ENCODE data around the gene PRLH. TPM values are rescaled to one million over a fixed set of nuclear protein-coding genes. Genes with fewer than 3 reads are reported as not detected.

The PRLH gene
- total RNA-seq, 6 experiments from 2014 or later = not detected

DNA sequence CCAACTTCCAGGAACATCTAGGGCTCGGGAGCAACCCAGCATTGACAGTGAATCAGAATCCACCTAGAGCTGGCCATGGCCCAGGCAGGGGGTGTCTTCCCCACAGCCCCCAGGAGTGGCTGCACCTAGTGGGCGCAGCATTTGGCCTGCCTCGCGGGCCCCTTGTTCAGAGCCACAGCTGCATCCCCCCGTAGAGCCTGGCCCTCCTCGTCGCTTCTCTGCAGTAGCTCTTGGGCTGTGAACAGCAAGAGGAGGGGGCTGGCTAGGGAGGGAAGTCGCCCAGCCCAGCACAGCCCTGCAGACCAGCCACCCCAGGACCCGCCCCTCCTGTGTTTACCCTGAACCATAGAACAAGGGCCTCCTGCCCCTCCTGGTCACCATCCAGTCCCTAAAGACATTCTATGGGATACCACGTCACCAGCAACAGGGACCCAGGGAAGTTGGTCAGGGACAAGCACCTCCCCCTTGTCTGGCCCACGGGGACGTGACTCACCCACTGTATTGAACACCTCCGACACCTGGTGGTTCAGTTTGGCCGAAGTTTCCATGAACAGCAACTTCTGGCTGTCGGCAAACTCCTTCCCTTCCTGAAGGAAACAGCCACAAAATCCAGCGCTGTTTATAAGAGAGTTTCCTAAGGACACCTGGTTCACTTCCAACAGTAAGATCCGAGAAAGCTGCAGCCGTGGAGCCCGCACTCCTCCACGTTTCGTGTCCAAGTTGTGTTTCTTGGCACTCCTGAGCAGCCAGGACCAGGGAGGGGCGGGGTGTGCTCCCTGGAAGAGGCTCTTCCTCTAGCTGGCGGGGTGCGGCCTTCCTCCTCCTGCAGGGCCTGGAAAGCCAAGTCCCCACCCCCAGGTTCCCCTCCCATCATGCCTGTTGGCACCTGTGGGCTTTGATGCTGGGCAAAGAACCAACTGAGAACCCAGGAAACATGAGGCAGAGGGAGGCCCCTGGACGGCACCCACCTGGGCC is 8.8 kb downstream of the PRLH start:
- Mint-ChIP-seq H3K9me3 (no peaks in the 10 kb centered on the region), H3K27ac (no peak overlapping the region), H3K36me3 (ENCODE audit: low read depth) (no peaks in the 10 kb centered on the region), H3K27me3 (ENCODE audit: insufficient read depth) (peaks cover 8% of the 10 kb centered on the region), H3K4me1 (ENCODE audit: low read depth) (peaks cover 13% of the 10 kb centered on the region), H3K4me3 (no peak overlapping the region)
- TF ChIP-seq, protein P1, sequence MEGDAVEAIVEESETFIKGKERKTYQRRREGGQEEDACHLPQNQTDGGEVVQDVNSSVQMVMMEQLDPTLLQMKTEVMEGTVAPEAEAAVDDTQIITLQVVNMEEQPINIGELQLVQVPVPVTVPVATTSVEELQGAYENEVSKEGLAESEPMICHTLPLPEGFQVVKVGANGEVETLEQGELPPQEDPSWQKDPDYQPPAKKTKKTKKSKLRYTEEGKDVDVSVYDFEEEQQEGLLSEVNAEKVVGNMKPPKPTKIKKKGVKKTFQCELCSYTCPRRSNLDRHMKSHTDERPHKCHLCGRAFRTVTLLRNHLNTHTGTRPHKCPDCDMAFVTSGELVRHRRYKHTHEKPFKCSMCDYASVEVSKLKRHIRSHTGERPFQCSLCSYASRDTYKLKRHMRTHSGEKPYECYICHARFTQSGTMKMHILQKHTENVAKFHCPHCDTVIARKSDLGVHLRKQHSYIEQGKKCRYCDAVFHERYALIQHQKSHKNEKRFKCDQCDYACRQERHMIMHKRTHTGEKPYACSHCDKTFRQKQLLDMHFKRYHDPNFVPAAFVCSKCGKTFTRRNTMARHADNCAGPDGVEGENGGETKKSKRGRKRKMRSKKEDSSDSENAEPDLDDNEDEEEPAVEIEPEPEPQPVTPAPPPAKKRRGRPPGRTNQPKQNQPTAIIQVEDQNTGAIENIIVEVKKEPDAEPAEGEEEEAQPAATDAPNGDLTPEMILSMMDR (IDR thresholded peaks at IDR 0.05) = no peak
- no peak for DNase-seq

DNA sequence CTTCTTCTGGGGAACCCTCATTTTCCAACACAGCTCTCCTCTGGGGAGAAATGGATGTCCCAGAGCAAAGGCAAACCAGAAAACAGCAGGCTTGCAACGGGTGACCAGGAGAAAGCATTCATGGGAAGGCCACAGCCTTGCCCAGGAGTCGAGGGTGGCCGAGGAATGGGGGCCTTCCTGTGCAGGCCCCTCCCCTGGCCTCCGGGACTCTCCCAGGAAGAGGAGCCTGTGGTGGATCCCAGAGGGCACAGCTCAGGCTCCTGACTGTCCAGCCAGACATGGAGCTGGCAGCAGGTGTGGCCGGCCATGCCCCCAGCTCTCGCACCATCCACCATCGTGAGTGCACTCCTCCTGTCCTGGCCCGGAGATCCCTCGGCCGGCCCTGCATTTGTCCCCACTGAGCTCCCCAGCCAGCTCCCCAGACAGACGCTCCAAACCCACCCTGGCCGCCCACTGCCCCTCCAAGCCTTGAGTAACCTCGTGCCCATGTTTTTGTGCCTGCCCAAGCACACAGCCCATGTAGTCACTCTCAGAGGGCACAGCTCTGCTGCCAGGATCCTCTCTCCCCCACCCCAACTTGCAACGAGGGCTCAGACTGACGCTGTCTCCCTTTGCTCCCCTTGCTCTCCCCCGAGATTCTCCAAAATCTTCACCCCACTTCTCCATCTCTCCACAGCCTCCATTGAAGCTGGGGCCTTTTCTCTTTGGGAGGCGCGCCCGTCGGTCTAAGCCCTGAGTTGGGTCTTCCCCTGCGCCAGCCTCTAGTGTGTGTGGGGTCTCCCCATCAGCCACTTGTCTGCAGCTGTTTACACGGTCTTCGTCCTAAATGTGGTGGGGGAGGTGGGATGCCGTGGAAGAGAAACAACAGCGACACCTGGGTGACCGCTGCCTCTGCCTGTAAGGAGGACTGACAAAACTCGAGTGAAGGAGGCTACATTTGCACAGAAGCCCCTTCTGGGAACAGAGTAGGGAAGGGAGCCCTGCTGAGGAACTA is 9.8 kb downstream of the PRLH start:
- Mint-ChIP-seq H3K27ac (no peak overlapping the region), H3K36me3 (ENCODE audit: low read depth) (no peaks in the 10 kb centered on the region), H3K27me3 (ENCODE audit: insufficient read depth) (peaks cover 8% of the 10 kb centered on the region), H3K4me1 (ENCODE audit: low read depth) (peaks cover 13% of the 10 kb centered on the region), H3K9me3 (no peaks in the 10 kb centered on the region), H3K4me3 (no peak overlapping the region)
- TF ChIP-seq, protein P1 (IDR thresholded peaks at IDR 0.05) = no peak
- no peak for DNase-seq

DNA sequence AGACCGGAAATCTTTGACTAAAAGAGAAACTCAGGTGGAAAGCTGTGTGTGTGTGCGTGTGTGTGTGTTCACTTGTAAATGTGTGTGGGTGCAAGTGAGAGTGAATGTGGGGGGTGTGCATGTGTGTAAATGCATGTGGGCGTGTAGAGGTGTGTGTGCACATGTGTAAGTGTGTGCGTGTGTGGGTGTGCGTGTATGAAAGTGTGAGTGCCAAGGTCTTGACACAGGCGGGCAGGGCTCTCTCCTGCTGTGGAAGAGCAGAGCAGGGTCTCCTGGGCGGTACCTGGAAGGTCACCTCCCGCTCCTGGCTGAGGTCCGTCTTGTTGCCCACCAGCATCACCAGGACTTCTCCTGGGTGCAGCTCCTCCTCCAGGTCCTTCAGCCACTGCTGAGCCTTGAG is 10.6 kb downstream of the PRLH start:
- Mint-ChIP-seq H3K9me3 (no peaks in the 10 kb centered on the region), H3K4me3 (no peak overlapping the region), H3K27me3 (ENCODE audit: insufficient read depth) (peaks cover 9% of the 10 kb centered on the region), H3K36me3 (ENCODE audit: low read depth) (no peaks in the 10 kb centered on the region), H3K27ac (no peak overlapping the region), H3K4me1 (ENCODE audit: low read depth) (peaks cover 14% of the 10 kb centered on the region)
- no peak for DNase-seq
- TF ChIP-seq, protein P1 (IDR thresholded peaks at IDR 0.05) = no peak

DNA sequence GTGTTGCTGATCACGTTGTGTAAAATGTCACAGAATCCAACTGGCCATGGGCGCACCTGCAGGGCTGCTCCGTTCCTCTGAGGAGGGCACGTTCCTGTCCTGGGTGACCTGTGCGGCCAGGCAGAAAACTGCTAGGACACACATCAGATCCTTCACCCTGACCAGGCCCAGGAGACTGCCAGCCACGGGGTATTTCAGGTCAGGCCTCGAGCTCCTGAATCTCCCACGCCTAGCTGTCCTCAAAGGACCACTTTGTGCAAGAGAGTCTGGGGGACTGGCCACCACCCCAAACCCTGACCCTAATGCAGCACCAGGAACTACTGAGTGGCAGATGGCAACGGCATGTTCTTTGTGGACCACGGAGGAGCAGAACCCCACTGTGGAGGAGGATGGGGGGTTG is 11.1 kb downstream of the PRLH start:
- TF ChIP-seq, protein P1 (IDR thresholded peaks at IDR 0.05) = no peak
- Mint-ChIP-seq H3K27ac (no peak overlapping the region), H3K36me3 (ENCODE audit: low read depth) (no peaks in the 10 kb centered on the region), H3K9me3 (no peaks in the 10 kb centered on the region), H3K4me3 (no peak overlapping the region), H3K4me1 (ENCODE audit: low read depth) (peaks cover 14% of the 10 kb centered on the region), H3K27me3 (ENCODE audit: insufficient read depth) (peaks cover 9% of the 10 kb centered on the region)
- DNase-seq = no peak
